DOHH2 (cell line): ENCODE results near the gene KRTCAP2.

Source experiments
- H3F3A ChIP-seq: fragments of 200-600 bp; sonication (generic), shearing (Covaris generic); 2 replicates; pipeline ENCODE4 v1.6.0; 2016; ENCODE audit warnings: antibody characterized with exemption, mild to moderate bottlenecking; ENCODE audit not compliant: control insufficient read depth, insufficient read depth
- H3K27ac ChIP-seq: fragments of 200-600 bp; sonication (generic); 2 replicates; pipeline ENCODE4 v1.5.1; 2014; ENCODE audit warnings: low read depth, mild to moderate bottlenecking, low read length, moderate library complexity
- H3K27me3 ChIP-seq: fragments of 200-600 bp; sonication (generic); 2 replicates; pipeline ENCODE4 v1.6.1; 2014; ENCODE audit warnings: mild to moderate bottlenecking, low read length, mixed read lengths; ENCODE audit not compliant: control insufficient read depth
- H3K36me3 ChIP-seq: fragments of 200-600 bp; sonication (generic); 2 replicates; pipeline ENCODE4 v1.6.1; 2014; ENCODE audit warnings: mild to moderate bottlenecking, low read length, moderate library complexity, mixed read lengths; ENCODE audit not compliant: control insufficient read depth
- H3K4me1 ChIP-seq: fragments of 200-600 bp; sonication (generic); 2 replicates; pipeline ENCODE4 v1.6.1; 2014; ENCODE audit warnings: mild to moderate bottlenecking, low read length, mixed read lengths; ENCODE audit not compliant: control insufficient read depth
- H3K4me2 ChIP-seq: fragments of 200-600 bp; sonication (generic); 2 replicates; pipeline ENCODE4 v1.6.0; 2014; ENCODE audit warnings: mild to moderate bottlenecking, low read length, moderate library complexity
- H3K4me3 ChIP-seq: fragments of 200-600 bp; sonication (generic); 2 replicates; pipeline ENCODE4 v1.5.1; 2014; ENCODE audit warnings: mild to moderate bottlenecking, low read length, mixed read lengths
- H3K79me2 ChIP-seq: fragments of 200-600 bp; sonication (generic); 2 replicates; pipeline ENCODE4 v1.6.1; 2014; ENCODE audit warnings: mild to moderate bottlenecking, low read length, mixed read lengths; ENCODE audit not compliant: control insufficient read depth
- H3K9me2 ChIP-seq: fragments of 200-600 bp; sonication (generic); replicated peaks from 2 replicates; pipeline ENCODE4 v1.6.1; 2014; ENCODE audit warnings: mild to moderate bottlenecking, low read length, mixed read lengths; ENCODE audit not compliant: control insufficient read depth
- H3K9me3 ChIP-seq: fragments of 200-600 bp; sonication (generic); 2 replicates; pipeline ENCODE4 v1.6.1; 2014; ENCODE audit warnings: antibody characterized with exemption, low read length, mixed read lengths; ENCODE audit not compliant: control insufficient read depth, insufficient read depth
- H4K20me1 ChIP-seq: fragments of 200-600 bp; sonication (generic); 2 replicates; pipeline ENCODE4 v1.6.0; 2014; ENCODE audit warnings: low read depth, mild to moderate bottlenecking, antibody characterized with exemption, low read length, moderate library complexity; ENCODE audit not compliant: control insufficient read depth, insufficient read depth
- CTCF ChIP-seq: fragments of 200-600 bp; sonication (generic); IDR thresholded peaks from one replicate; pipeline ENCODE4 v1.5.1; 2014; ENCODE audit warnings: antibody characterized with exemption, mild to moderate bottlenecking, low read depth, low read length; ENCODE audit not compliant: poor library complexity, severe bottlenecking
- EZH2phosphoT487 ChIP-seq: fragments of 200-600 bp; sonication (generic); IDR thresholded peaks from 2 replicates; pipeline ENCODE4 v1.6.1; 2017; ENCODE audit warnings: borderline replicate concordance, mild to moderate bottlenecking, antibody characterized with exemption, low read length, moderate library complexity, mixed read lengths

Gene KRTCAP2

GRCh38 chr1:155124503-155125463, 48.3 kb downstream of the KRTCAP2 start:
- no peak for TF ChIP-seq EZH2phosphoT487
- no peak for TF ChIP-seq CTCF
- Histone ChIP-seq H4K20me1 (no peaks in the 10 kb centered on the region), H3K9me3 (no peaks in the 10 kb centered on the region), H3K36me3 (no peaks in the 10 kb centered on the region), H3K4me1 (peaks cover 25% of the 10 kb centered on the region), H3K27me3 (peaks cover 75% of the 10 kb centered on the region), H3K9me2 (no peaks in the 10 kb centered on the region), H3K4me3 (no peak overlapping the region), H3F3A (no peaks in the 10 kb centered on the region), H3K27ac (no peak overlapping the region), H3K4me2 (no peak overlapping the region), H3K79me2 (no peaks in the 10 kb centered on the region)

- Histone ChIP-seq H3K4me2 (no peak overlapping the region), H3K4me3 (no peak overlapping the region), H3K27me3 (peaks cover 74% of the 10 kb centered on the region), H4K20me1 (no peaks in the 10 kb centered on the region), H3K27ac (no peak overlapping the region), H3K9me3 (no peaks in the 10 kb centered on the region), H3K9me2 (no peaks in the 10 kb centered on the region), H3K36me3 (no peaks in the 10 kb centered on the region), H3F3A (no peaks in the 10 kb centered on the region), H3K4me1 (peaks cover 24% of the 10 kb centered on the region), H3K79me2 (no peaks in the 10 kb centered on the region)
- no peak for TF ChIP-seq EZH2phosphoT487
- no peak for TF ChIP-seq CTCF
These were observed 49.3 kb downstream of the KRTCAP2 start for GRCh38 chr1:155123801-155124200.

GRCh38 chr1:155122308-155122707, 50.8 kb downstream of the KRTCAP2 start:
- H3K79me2 ChIP-seq: no peaks in the 10 kb centered on the region
- H3K27ac ChIP-seq: no peak overlapping the region
- no peaks in the 10 kb centered on the region for H3K36me3 ChIP-seq
- no peaks in the 10 kb centered on the region for H4K20me1 ChIP-seq
- peaks cover 70% of the 10 kb centered on the region for H3K27me3 ChIP-seq
- H3K4me1 ChIP-seq: peaks cover 9% of the 10 kb centered on the region
- H3K4me3 ChIP-seq: no peak overlapping the region
- no peaks in the 10 kb centered on the region for H3K9me2 ChIP-seq
- H3K9me3 ChIP-seq: no peaks in the 10 kb centered on the region
- H3F3A ChIP-seq: no peaks in the 10 kb centered on the region
- no peak overlapping the region for H3K4me2 ChIP-seq
- no peak for TF ChIP-seq EZH2phosphoT487
- TF ChIP-seq CTCF: no peak
